ENCODE results near the gene ENTREP1. TPM values are rescaled to one million over a fixed set of nuclear protein-coding genes. Genes with fewer than 3 reads are reported as not detected.

ENTREP1 gene
- total RNA-seq, 4 donors from 2014 or later = 2.3 to 6.3 (median 3.7) TPM

GRCh38 chr9:69427286-69427685 is 102.3 kb downstream of the ENTREP1 start:
- peaks cover 0 to 28% (median 0%) of the 10 kb centered on the region in 3 donors for H3K36me3 ChIP-seq
- H3K27me3 ChIP-seq = no peaks in the 10 kb centered on the region
- no peak for DNase-seq (ENCODE audit: low spot score in 2 of 2)
- no peak for TF ChIP-seq CTCF (IDR thresholded peaks at IDR 0.05)
- no peak for TF ChIP-seq POLR2A (IDR thresholded peaks at IDR 0.05)
- no peak for TF ChIP-seq EP300 (IDR thresholded peaks at IDR 0.05)
- H3K4me1 ChIP-seq = peaks cover 0 to 6% (median 0%) of the 10 kb centered on the region in 4 donors
- 45 to 57% methylated on average over 4 of the region's 4 CpGs for WGBS, 2 donors
- H3K4me3 ChIP-seq = no peak overlapping the region
- H3K27ac ChIP-seq = peak overlapping the region in 2 of 4 donors; percentile 24 to 51
- no peaks in the 10 kb centered on the region for H3K9me3 ChIP-seq

DNA sequence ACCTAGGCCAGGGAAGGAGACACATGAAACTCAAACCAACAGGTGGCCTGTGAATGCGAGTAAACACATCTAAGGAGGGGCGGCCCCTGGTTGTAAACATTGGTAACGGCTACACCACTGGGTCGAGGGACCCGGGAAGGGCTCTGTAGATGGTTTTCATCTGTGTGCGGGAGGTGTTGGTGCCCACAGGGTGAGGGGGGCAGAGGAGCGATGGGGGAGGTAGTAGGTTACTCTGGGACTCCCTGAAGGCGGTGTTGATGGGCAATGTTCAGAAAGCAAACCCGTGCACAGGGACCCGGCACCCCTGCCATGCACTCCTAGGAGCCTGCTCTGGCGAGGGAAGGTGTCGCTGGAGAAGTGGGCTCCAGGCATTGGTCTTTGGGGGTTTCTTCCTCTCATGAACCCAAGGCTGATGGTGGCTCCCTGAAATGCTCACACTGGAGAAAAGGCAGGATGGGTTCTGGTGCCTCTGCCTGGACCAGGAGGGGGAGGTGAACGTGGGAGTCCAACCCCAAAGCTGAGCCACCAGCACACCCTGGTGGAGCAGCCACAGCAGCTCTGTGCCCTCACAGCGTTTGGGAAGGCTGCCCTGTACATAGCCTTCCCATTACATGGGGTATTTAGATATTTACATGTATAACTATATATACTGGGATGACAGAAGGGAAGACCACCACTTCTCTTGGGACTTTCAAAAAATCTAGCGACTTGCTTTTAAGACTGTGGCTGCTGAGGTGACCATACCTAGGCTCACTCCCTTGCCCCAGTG is 103.2 kb downstream of the ENTREP1 start:
- no peaks in the 10 kb centered on the region for H3K9me3 ChIP-seq
- WGBS, 2 donors = 91 to 93% methylated on average over 15 of the region's 15 CpGs
- no peaks in the 10 kb centered on the region for H3K27me3 ChIP-seq
- no peak overlapping the region for H3K27ac ChIP-seq
- DNase-seq (ENCODE audit: low spot score in 2 of 2) = no peak
- no peak overlapping the region for H3K4me3 ChIP-seq
- TF ChIP-seq CTCF (IDR thresholded peaks at IDR 0.05) (no peak), EP300 (IDR thresholded peaks at IDR 0.05) (no peak), POLR2A (IDR thresholded peaks at IDR 0.05) (no peak)
- H3K4me1 ChIP-seq = peaks cover 0 to 6% (median 0%) of the 10 kb centered on the region in 4 donors
- peaks cover 0 to 37% (median 0%) of the 10 kb centered on the region in 3 donors for H3K36me3 ChIP-seq

DNA sequence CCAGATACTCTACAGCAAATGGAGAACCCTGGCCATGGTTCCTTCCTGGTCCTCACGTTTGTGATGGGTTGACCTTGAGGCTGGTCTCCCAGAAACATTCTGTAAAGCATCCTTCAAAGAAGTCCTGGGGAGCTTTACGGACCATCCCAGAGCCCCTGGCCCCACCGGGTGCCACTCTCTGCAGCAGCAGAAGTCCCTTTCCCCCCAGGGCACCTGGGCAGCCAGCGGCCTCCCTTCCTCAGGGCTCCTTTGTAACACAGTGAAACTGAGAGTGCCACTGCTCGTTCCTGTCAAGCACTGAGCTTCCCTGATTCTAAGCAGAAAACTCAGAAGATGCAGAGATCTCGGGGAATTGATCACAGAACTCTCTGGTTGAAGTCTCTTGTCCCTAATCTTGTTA is 104.3 kb downstream of the ENTREP1 start:
- H3K36me3 ChIP-seq = peaks cover 0 to 46% (median 0%) of the 10 kb centered on the region in 3 donors
- H3K4me3 ChIP-seq = no peak overlapping the region
- H3K9me3 ChIP-seq = no peaks in the 10 kb centered on the region
- H3K27ac ChIP-seq = no peak overlapping the region
- no peaks in the 10 kb centered on the region for H3K27me3 ChIP-seq
- 78 to 89% methylated on average over 6 of the region's 6 CpGs for WGBS, 2 donors
- no peak for DNase-seq (ENCODE audit: low spot score in 2 of 2)
- peaks cover 0 to 6% (median 0%) of the 10 kb centered on the region in 4 donors for H3K4me1 ChIP-seq
- TF ChIP-seq CTCF (IDR thresholded peaks at IDR 0.05) = no peak
- no peak for TF ChIP-seq POLR2A (IDR thresholded peaks at IDR 0.05)
- no peak for TF ChIP-seq EP300 (IDR thresholded peaks at IDR 0.05)

- no peak overlapping the region for H3K4me3 ChIP-seq
- no peak overlapping the region for H3K27ac ChIP-seq
- no peak for DNase-seq (ENCODE audit: low spot score in 2 of 2)
- TF ChIP-seq POLR2A (IDR thresholded peaks at IDR 0.05) = no peak
- TF ChIP-seq EP300 (IDR thresholded peaks at IDR 0.05) = no peak
- no peak for TF ChIP-seq CTCF (IDR thresholded peaks at IDR 0.05)
- H3K36me3 ChIP-seq = peaks cover 0 to 48% (median 0%) of the 10 kb centered on the region in 3 donors
- H3K27me3 ChIP-seq = no peaks in the 10 kb centered on the region
- H3K4me1 ChIP-seq = peaks cover 0 to 6% (median 0%) of the 10 kb centered on the region in 4 donors
- 85 to 87% methylated on average over 4 of the region's 4 CpGs for WGBS, 2 donors
- H3K9me3 ChIP-seq = no peaks in the 10 kb centered on the region
These were observed 105.2 kb downstream of the ENTREP1 start for GRCh38 chr9:69430206-69430605.

GRCh38 chr9:69431203-69431602 is 106.2 kb downstream of the ENTREP1 start:
- no peak overlapping the region for H3K4me3 ChIP-seq
- TF ChIP-seq EP300 (IDR thresholded peaks at IDR 0.05) = no peak
- no peak for TF ChIP-seq POLR2A (IDR thresholded peaks at IDR 0.05)
- no peak for TF ChIP-seq CTCF (IDR thresholded peaks at IDR 0.05)
- WGBS, 2 donors = 88 to 89% methylated on average over 13 of the region's 13 CpGs
- peaks cover 0 to 48% (median 0%) of the 10 kb centered on the region in 3 donors for H3K36me3 ChIP-seq
- no peak for DNase-seq (ENCODE audit: low spot score in 2 of 2)
- no peak overlapping the region for H3K27ac ChIP-seq
- H3K27me3 ChIP-seq = no peaks in the 10 kb centered on the region
- peaks cover 0 to 6% (median 0%) of the 10 kb centered on the region in 4 donors for H3K4me1 ChIP-seq
- H3K9me3 ChIP-seq = peaks cover 0 to 4% (median 0%) of the 10 kb centered on the region in 4 donors
